K562 (cell line): ENCODE data around the gene TFF3. TPM values are rescaled to one million over a fixed set of nuclear protein-coding genes. Genes with fewer than 3 reads are reported as not detected.

Experiments used
- CHD7 ChIP-seq: fragments of 200-600 bp; sonication (generic); IDR thresholded peaks from one replicate; pipeline ENCODE4 v1.6.1; 2012; ENCODE audit warnings: mild to moderate bottlenecking, low read depth, low read length, inconsistent platforms
- EZH2 ChIP-seq: IDR thresholded peaks from 2 replicates; pipeline ENCODE4 v1.6.1; 2012; ENCODE audit warnings: low read depth, mild to moderate bottlenecking, inconsistent platforms, low read length, borderline replicate concordance
- KAT2B ChIP-seq: IDR thresholded peaks from one replicate; pipeline ENCODE4 v1.6.1; 2012; ENCODE audit warnings: low read depth, mild to moderate bottlenecking, control low read depth, inconsistent platforms, low read length, moderate library complexity
- MCM2 ChIP-seq: fragments of 450-650 bp; IDR thresholded peaks from 2 replicates; pipeline ENCODE4 v1.6.1; 2017; ENCODE audit warnings: low read depth, mild to moderate bottlenecking
- RNF2 ChIP-seq: sonication (generic); IDR thresholded peaks from 2 replicates; pipeline ENCODE4 v1.6.1; 2016
- SP1 ChIP-seq: sonication (generic); formaldehyde crosslinking; IDR thresholded peaks from 2 replicates; pipeline ENCODE4 v1.8.1; 2022; ENCODE audit warnings: mild to moderate bottlenecking, missing genetic modification reagents
- ZNF134 ChIP-seq: fragments of 250-450 bp; sonication (Bioruptor Pico); conservative IDR thresholded peaks from 2 replicates; pipeline ENCODE4 v1.4.0; 2020
- polyA plus RNA-seq, 8 experiments: library from polyadenylated mRNA; depleted of rRNA in 4 of 8; stranded (reverse) in 5 of 8; unstranded in 3 of 8; fragments of >200 nt; fragmentation: Nextera tagmentation in 2 of 8; fragmentation: Illumina TruSeq in 1 of 8; extraction: Ambion mirVana in 2 of 8; extraction: Trizol in 1 of 8; gene quantifications; 2 replicates each; pipeline versions ENCODE4 v1.2.1 to v1.2.3, GENCODE V29; 2011 to 2014; ENCODE audit warnings: inconsistent platforms in 1 of 8, missing spikeins in 1 of 8
- total RNA-seq, 7 experiments: library from RNA; depleted of rRNA in 6 of 7; stranded (reverse); fragments of >200 nt in 6 of 7; fragmentation: Illumina TruSeq in 2 of 7; extraction: Trizol in 2 of 7; gene quantifications; 2 replicates each; pipeline versions ENCODE4 v1.2.1 to v1.2.3, GENCODE V29; 2011 to 2021; ENCODE audit warnings: low replicate concordance in 1 of 7

The TFF3 gene
- total and polyA plus RNA-seq, 9 of the 15 experiments (the other 6 are each of a cell fraction or from before 2014, with no cell fraction given) = 0.78 TPM; not detected in 8

- no peak for TF ChIP-seq CHD7
- TF ChIP-seq KAT2B = no peak
- no peak for TF ChIP-seq RNF2
- TF ChIP-seq ZNF134 (CRISPR knock-in tag) = no peak
- TF ChIP-seq MCM2 = no peak
- TF ChIP-seq SP1 (CRISPR knock-in tag) = no peak
- no peak for TF ChIP-seq EZH2
- TF ChIP-seq, all 486 proteins: peak for 0
Observed at GRCh38 chr21:42281181-42281680, 34.0 kb downstream of the TFF3 start (continued).
